Muscle of leg (tissue), 11 donors: ENCODE data around the gene CCL18. TPM values are rescaled to one million over a fixed set of nuclear protein-coding genes. Genes with fewer than 3 reads are reported as not detected.
"Not testable (repeated sequence)": the region's sequence is repeated elsewhere in the genome, so short reads cannot be mapped to it uniquely, and the experiment has no call there.

Source experiments
- DNase-seq: peaks from one replicate; pipeline ENCODE4 v3.0.0; 2013
- H3K27ac ChIP-seq: one replicate; pipeline ENCODE4 v1.5.1; 2013; ENCODE audit warnings: mild to moderate bottlenecking, low read length, control low read depth
- H3K27me3 ChIP-seq: one replicate; pipeline ENCODE4 v1.6.1; 2013; ENCODE audit warnings: low read length; ENCODE audit not compliant: control insufficient read depth, insufficient read depth
- H3K36me3 ChIP-seq: one replicate; pipeline ENCODE4 v1.6.1; 2013; ENCODE audit warnings: low read length; ENCODE audit not compliant: control insufficient read depth, insufficient read depth
- H3K4me1 ChIP-seq: one replicate; pipeline ENCODE4 v1.6.1; 2013; ENCODE audit warnings: low read length; ENCODE audit not compliant: control insufficient read depth, insufficient read depth
- H3K4me3 ChIP-seq: one replicate; pipeline ENCODE4 v1.5.1; 2013; ENCODE audit warnings: low read length, control low read depth
- H3K9me3 ChIP-seq: replicated peaks from 2 replicates; pipeline ENCODE4 v1.6.1; 2013; ENCODE audit warnings: low read depth, low read length; ENCODE audit not compliant: control insufficient read depth
- WGBS: methylation state at CpG from one replicate; pipeline ENCODE4 v1.1.5; 2013; ENCODE audit warnings: missing lambda C conversion rate; ENCODE audit not compliant: insufficient coverage; 5-methylcytosine and 5-hydroxymethylcytosine counted together
- polyA plus RNA-seq, 8 donors: library from polyadenylated mRNA; unstranded; fragments of 120-200 nt; gene quantifications; one replicate each; pipeline versions ENCODE4 v1.2.1 to v1.2.3, GENCODE V29; 2013; ENCODE audit warnings: inconsistent platforms in 1 of 8, low replicate concordance in 1 of 8; ENCODE audit not compliant: insufficient read length in 8 of 8, insufficient read depth in 1 of 8
- total RNA-seq: library from RNA; stranded (reverse); fragments of 120-200 nt; gene quantifications from one replicate; pipeline ENCODE4 v1.2.4, GENCODE V29; 2013

CCL18 gene
- total and polyA plus RNA-seq, 9 donors = 0.23 to 0.62 (median 0.23) TPM; not detected in 6

- H3K4me1 ChIP-seq, DNase-seq, H3K27me3 ChIP-seq, H3K4me3 ChIP-seq, H3K36me3 ChIP-seq, H3K9me3 ChIP-seq, H3K27ac ChIP-seq: not testable (repeated sequence)
- WGBS = no CpG with 5 or more reads among the region's 1 CpG
These were observed 49.1 kb downstream of the CCL18 start for GRCh38 chr17:36113131-36113530.

- H3K4me3 ChIP-seq, H3K9me3 ChIP-seq, H3K4me1 ChIP-seq, H3K36me3 ChIP-seq, H3K27ac ChIP-seq, DNase-seq: not testable (repeated sequence)
- H3K27me3 ChIP-seq = peaks cover 12% of the 10 kb centered on the region
- 100% methylated on average over 2 of the region's 5 CpGs for WGBS
These were observed 51.0 kb downstream of the CCL18 start for GRCh38 chr17:36114971-36115648.

GRCh38 chr17:36115649-36115977 is 51.5 kb downstream of the CCL18 start:
- not testable (repeated sequence) for H3K36me3 ChIP-seq, H3K4me3 ChIP-seq, H3K27ac ChIP-seq, DNase-seq, H3K9me3 ChIP-seq, H3K4me1 ChIP-seq
- H3K27me3 ChIP-seq = peaks cover 12% of the 10 kb centered on the region

GRCh38 chr17:36117505-36118382 is 53.7 kb downstream of the CCL18 start:
- H3K27me3 ChIP-seq = peaks cover 8% of the 10 kb centered on the region
- H3K9me3 ChIP-seq = no peaks in the 10 kb centered on the region
- no peak overlapping the region for H3K27ac ChIP-seq
- no peaks in the 10 kb centered on the region for H3K4me1 ChIP-seq
- WGBS = 0% methylated on average over 1 of the region's 5 CpGs
- H3K36me3 ChIP-seq = no peaks in the 10 kb centered on the region
- H3K4me3 ChIP-seq = no peak overlapping the region
- no peak for DNase-seq

GRCh38 chr17:36118477-36119353 is 54.6 kb downstream of the CCL18 start:
- no peaks in the 10 kb centered on the region for H3K36me3 ChIP-seq
- H3K27me3 ChIP-seq = peaks cover 8% of the 10 kb centered on the region
- DNase-seq = no peak
- WGBS = 89% methylated on average over 10 of the region's 12 CpGs
- no peaks in the 10 kb centered on the region for H3K9me3 ChIP-seq
- no peak overlapping the region for H3K4me3 ChIP-seq
- H3K4me1 ChIP-seq = no peaks in the 10 kb centered on the region
- no peak overlapping the region for H3K27ac ChIP-seq

GRCh38 chr17:36120221-36120620 is 56.1 kb downstream of the CCL18 start:
- Histone ChIP-seq H3K36me3 (no peaks in the 10 kb centered on the region), H3K9me3 (peaks cover 5% of the 10 kb centered on the region), H3K27me3 (peaks cover 8% of the 10 kb centered on the region), H3K27ac (no peak overlapping the region), H3K4me1 (no peaks in the 10 kb centered on the region), H3K4me3 (no peak overlapping the region)
- no CpG with 5 or more reads among the region's 3 CpGs for WGBS
- DNase-seq = no peak

GRCh38 chr17:36121099-36121498 is 57.0 kb downstream of the CCL18 start:
- H3K27ac ChIP-seq, DNase-seq, H3K4me3 ChIP-seq, H3K4me1 ChIP-seq, H3K27me3 ChIP-seq, H3K36me3 ChIP-seq: not testable (repeated sequence)
- peaks cover 14% of the 10 kb centered on the region for H3K9me3 ChIP-seq
- no CpG with 5 or more reads among the region's 6 CpGs for WGBS

Other genes starting within 250 kb of the CCL18 start
- gene HEATR9, start 195.4 kb upstream of the CCL18 start, total RNA-seq = not detected
- under 1 TPM in 3 of 8 donors, not detected in 5; 0.09 to 0.17 (median 0.10) TPM for gene HEATR9, start 195.4 kb upstream of the CCL18 start, polyA plus RNA-seq
- gene CCL5, start 183.9 kb upstream of the CCL18 start, total RNA-seq = 0.75 TPM
- gene CCL5, start 183.9 kb upstream of the CCL18 start, polyA plus RNA-seq = 1 to 10 TPM in 3 of 8 donors, under 1 TPM in 5; 0.60 to 1.7 (median 0.87) TPM
- gene RDM1, start 133.5 kb upstream of the CCL18 start, total RNA-seq = 0.58 TPM
- 1 to 10 TPM in 2 of 8 donors, under 1 TPM in 6; 0.39 to 1.4 (median 0.78) TPM for gene RDM1, start 133.5 kb upstream of the CCL18 start, polyA plus RNA-seq
- not detected for gene LYZL6, start 120.6 kb upstream of the CCL18 start, total RNA-seq
- gene LYZL6, start 120.6 kb upstream of the CCL18 start, polyA plus RNA-seq = not detected
- 0.22 TPM for gene CCL16, start 82.8 kb upstream of the CCL18 start, total RNA-seq
- gene CCL16, start 82.8 kb upstream of the CCL18 start, polyA plus RNA-seq = under 1 TPM; 0.11 to 0.53 (median 0.18) TPM
- gene CCL14, start 77.5 kb upstream of the CCL18 start, total RNA-seq = 15.2 TPM
- 10 to 100 TPM; 17.7 to 32.3 (median 25.3) TPM for gene CCL14, start 77.5 kb upstream of the CCL18 start, polyA plus RNA-seq
- not detected for gene CCL15, start 62.7 kb upstream of the CCL18 start, total RNA-seq
- under 1 TPM in 1 of 8 donors, not detected in 7; 0.63 TPM for gene CCL15, start 62.7 kb upstream of the CCL18 start, polyA plus RNA-seq
- gene CCL23, start 46.3 kb upstream of the CCL18 start, total RNA-seq = not detected
- under 1 TPM in 1 of 8 donors, not detected in 7; 1.00 TPM for gene CCL23, start 46.3 kb upstream of the CCL18 start, polyA plus RNA-seq
- gene CCL3, start 25.9 kb downstream of the CCL18 start, total RNA-seq = 7.7 TPM
- 10 to 100 TPM in 1 of 8 donors, 1 to 10 TPM in 7; 2.4 to 11.8 (median 5.4) TPM for gene CCL3, start 25.9 kb downstream of the CCL18 start, polyA plus RNA-seq
- 3.5 TPM for gene CCL4, start 39.6 kb downstream of the CCL18 start, total RNA-seq
- gene CCL4, start 39.6 kb downstream of the CCL18 start, polyA plus RNA-seq = 1 to 10 TPM; 1.1 to 7.7 (median 2.2) TPM
- gene TBC1D3B, start 112.4 kb downstream of the CCL18 start, total RNA-seq = 4.4 TPM
- gene TBC1D3B, start 112.4 kb downstream of the CCL18 start, polyA plus RNA-seq = 10 to 100 TPM in 3 of 8 donors, 1 to 10 TPM in 5; 3.9 to 16.7 (median 7.7) TPM
- gene CCL3L1, start 132.5 kb downstream of the CCL18 start, total RNA-seq = 2.0 TPM
- gene CCL3L1, start 132.5 kb downstream of the CCL18 start, polyA plus RNA-seq = 1 to 10 TPM in 6 of 8 donors, under 1 TPM in 1, not detected in 1; 0.74 to 7.9 (median 1.3) TPM
- gene CCL4L2, start 146.8 kb downstream of the CCL18 start, total RNA-seq = 3.7 TPM
- gene CCL4L2, start 146.8 kb downstream of the CCL18 start, polyA plus RNA-seq = 10 to 100 TPM in 1 of 8 donors, 1 to 10 TPM in 5, under 1 TPM in 1, not detected in 1; 0.88 to 13.6 (median 2.7) TPM
- 0.09 TPM for gene TBC1D3I, start 200.3 kb downstream of the CCL18 start, total RNA-seq
- 1 to 10 TPM in 4 of 8 donors, under 1 TPM in 2, not detected in 2; 0.53 to 3.0 (median 1.3) TPM for gene TBC1D3I, start 200.3 kb downstream of the CCL18 start, polyA plus RNA-seq